HG02981 (cell line): Measurements from ENCODE around the gene CYP27A1.

Source experiments
- ATAC-seq: cut with Tn5 transposase; IDR thresholded peaks from one replicate; pipeline ENCODE4 v1.9.1; 2021; ENCODE audit warnings: mild to moderate bottlenecking, moderate library complexity; ENCODE audit not compliant: unreplicated experiment

CYP27A1 gene

GRCh38 chr2:218809515-218809914 lies 27.6 kb downstream of the CYP27A1 start:
- no peak for ATAC-seq

- no peak for ATAC-seq
Measured at GRCh38 chr2:218810256-218810655, 28.3 kb downstream of the CYP27A1 start.

DNA sequence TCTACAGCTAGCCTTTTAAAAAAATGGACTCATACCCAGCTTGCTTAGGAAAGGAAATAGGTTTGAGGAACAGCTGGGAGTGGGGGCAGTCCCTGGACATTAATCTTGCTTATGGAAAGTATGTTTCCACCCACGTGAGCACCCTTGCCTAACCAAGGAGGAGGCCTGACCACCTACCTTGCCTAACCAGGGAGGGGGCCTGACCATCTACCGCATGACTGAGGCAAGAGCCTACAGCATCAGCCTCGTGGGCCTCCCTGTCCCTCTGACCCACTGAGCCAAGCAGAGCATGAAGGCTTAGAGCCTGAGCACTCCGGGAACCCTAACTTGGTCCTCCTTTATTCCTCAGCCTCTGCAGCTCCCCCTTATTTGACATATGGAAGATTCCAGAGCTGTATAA lies 29.4 kb downstream of the CYP27A1 start:
- ATAC-seq, result no peak

DNA sequence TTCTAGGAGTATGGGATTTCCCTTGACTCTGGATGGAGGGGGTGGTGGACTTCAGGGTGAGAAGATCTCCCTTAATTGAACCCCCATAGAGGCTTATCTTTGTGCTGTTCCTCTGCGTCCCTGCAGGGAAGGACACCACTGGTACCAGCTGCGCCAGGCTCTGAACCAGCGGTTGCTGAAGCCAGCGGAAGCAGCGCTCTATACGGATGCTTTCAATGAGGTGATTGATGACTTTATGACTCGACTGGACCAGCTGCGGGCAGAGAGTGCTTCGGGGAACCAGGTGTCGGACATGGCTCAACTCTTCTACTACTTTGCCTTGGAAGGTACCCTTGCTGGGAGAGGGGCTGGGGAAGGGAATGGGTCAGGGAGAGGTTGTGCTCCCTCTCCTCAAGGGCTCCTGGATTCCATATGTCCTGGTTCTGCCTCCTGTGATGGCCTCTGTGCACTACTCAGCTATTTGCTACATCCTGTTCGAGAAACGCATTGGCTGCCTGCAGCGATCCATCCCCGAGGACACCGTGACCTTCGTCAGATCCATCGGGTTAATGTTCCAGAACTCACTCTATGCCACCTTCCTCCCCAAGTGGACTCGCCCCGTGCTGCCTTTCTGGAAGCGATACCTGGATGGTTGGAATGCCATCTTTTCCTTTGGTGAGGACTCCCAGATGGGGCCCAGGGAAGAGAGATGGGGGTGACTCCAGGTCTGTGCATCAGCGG lies 30.3 kb downstream of the CYP27A1 start:
- no peak for ATAC-seq

DNA sequence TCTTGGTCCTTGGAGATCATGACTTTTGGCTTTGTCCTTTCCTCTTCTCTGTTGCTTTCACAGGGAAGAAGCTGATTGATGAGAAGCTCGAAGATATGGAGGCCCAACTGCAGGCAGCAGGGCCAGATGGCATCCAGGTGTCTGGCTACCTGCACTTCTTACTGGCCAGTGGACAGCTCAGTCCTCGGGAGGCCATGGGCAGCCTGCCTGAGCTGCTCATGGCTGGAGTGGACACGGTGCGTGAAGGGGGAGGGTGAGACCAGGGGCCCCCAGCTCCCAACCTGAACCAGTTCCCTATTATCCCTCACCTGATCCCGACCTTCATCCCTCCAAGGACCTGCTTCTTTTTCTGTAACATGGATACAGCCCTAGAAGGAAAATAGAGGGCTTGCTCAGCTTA lies 30.9 kb downstream of the CYP27A1 start:
- ATAC-seq, result no peak

GRCh38 chr2:218813771-218814460 lies 32.0 kb downstream of the CYP27A1 start:
- ATAC-seq, result no peak

GRCh38 chr2:218814540-218815243 lies 32.7 kb downstream of the CYP27A1 start:
- no peak for ATAC-seq

DNA sequence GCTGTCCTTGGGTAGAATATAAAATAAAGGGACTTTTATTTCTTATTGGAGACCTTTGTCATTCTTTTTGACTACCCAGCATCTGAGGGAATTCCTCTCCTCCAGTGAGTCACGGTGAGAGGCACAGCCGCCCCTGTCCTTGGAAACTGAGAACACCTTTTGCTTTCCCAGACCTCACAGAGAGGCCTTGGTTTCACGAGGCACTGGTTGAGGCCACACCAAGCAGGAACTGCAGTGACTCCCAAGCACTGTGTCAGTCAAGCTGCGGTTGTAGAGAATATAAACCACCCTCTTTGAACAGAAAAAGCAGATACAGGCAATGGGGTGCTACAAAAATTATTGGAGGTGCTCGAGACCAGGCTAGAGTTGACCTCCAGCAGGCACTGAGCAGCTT lies 33.3 kb downstream of the CYP27A1 start:
- no peak for ATAC-seq

GRCh38 chr2:218815649-218816048 lies 33.7 kb downstream of the CYP27A1 start:
- no peak for ATAC-seq

DNA sequence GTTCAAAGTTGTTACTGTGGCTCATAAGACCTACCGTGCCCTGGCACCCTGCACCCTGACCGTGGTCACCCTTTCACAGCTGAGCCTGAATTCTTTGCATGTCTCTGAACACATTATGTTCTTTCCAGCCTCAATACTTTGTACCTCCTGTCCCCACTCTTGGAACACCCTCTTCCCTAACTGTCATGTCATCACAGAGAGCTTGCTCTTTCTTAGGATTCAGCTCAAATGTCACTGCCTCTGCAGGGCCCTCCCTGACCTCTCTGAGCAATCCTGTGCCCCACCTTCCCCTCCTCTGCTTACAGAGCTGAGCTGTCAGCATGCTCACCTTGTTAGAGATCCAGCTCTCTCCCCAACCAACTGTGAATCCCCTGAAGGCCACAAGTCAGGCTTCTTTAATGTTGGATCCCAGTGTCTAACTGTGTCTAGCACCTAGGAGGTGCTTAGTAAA lies 34.6 kb downstream of the CYP27A1 start:
- no peak for ATAC-seq

DNA sequence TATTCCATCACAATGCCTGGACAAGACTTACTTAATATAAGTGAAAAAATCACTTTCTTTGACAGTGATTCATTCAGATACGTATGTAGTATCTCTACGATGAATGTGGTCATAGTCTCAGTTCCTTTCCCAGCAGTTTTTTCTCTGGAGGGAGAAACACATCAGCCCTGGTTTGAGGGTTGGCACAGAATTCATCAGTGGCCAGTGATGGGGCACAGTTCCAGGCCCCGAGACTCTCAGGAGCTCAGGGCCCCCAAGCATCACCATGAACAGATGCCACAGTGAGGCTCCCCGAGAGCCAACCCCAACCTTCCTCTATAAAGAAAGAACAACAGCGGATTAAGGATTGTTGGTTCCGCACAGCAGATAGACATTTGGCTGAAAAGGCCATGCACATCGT lies 37.1 kb downstream of the CYP27A1 start:
- ATAC-seq, result no peak

DNA sequence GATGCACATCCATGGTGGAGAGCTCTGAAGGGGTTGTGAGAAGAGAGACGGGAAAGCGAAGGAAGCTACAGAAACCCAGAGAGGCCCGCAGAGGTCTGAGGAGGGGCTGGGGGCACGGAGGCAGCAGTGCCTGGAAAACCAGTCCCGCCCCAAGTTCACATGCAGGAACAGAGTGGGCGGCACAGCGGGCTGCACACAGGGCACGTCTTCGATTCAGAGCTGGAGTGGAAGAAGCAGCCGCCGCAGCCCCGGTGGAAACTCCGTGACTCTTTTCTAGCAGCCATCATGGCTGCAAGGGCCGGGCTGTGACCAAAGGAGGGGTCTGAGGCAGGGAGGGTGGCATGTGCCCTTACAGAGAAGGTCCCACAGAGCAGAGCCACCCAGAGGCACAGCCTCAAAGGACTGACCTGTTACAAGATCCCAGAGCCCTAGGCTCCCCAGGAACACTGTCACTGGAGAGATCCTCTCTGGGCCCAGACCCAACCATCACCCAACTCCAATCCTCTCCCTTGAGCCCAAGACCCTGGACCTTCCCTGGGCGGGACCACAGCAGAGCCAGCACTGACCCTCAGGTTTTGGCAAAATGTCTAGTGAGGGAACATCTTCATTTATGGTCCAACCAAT lies 38.9 kb downstream of the CYP27A1 start:
- no peak for ATAC-seq

DNA sequence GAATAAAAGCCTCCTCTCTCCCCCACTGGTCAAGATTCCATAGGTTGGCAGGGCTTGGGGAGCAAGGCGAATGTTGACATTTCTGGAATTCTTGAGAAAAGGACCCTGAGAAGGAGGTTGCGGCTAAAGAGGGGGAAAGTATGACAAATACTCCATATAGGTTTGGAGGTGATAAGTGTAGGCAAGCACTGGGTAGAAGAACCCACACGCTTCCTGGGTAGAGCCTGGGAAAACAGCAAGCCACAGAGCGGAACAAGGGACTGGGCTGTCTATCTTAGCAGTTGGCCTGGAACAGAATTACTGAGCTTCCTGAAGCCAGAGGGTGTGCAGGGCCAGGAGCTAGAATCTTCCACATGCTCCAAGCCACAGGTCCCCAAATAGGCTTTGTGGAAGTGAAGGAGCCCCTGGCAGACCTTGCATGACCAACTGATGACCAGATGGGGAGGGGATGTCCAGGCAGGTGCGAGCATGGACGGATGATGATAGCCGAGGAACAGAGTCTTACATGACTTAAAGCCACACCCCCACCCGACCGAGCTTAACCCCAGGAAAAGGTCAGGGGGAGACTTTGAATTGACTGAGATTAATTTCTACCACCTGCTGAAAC lies 39.8 kb downstream of the CYP27A1 start:
- no peak for ATAC-seq

GRCh38 chr2:218822622-218823021 lies 40.7 kb downstream of the CYP27A1 start:
- ATAC-seq, result no peak

- no peak for ATAC-seq
Measured at GRCh38 chr2:218823196-218823855, 41.4 kb downstream of the CYP27A1 start.

GRCh38 chr2:218824004-218824403 lies 42.1 kb downstream of the CYP27A1 start:
- no peak for ATAC-seq

- no peak for ATAC-seq
Measured at GRCh38 chr2:218826791-218827190, 44.8 kb downstream of the CYP27A1 start.

- ATAC-seq, result no peak
Measured at GRCh38 chr2:218827701-218828476, 45.9 kb downstream of the CYP27A1 start.

DNA sequence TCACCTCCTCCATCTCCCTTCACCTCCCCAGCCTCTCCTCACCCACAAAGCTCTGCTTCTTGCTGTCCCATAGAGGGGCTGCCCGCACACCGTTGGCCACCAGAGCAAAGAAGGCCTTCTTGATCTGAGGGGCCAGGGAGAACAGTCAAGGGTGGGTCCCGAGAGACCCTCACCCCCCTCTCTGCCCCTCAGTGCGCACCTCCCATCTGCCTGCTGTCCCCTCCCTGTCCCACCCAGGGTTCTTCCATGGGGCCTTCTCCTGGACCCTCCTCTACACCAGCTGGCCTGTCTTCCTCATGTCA lies 46.5 kb downstream of the CYP27A1 start:
- no peak for ATAC-seq

GRCh38 chr2:218829868-218830451 lies 48.0 kb downstream of the CYP27A1 start:
- ATAC-seq, result no peak
